EH (cell line): ENCODE results near the gene SNTG2.
A peak's percentile ranks its signal among the peaks of the same experiment; 100 is the strongest.

Experiments used
- DNase-seq: peaks from one replicate; pipeline ENCODE4 v3.0.0-alpha.2; 2015; ENCODE audit warnings: low read depth

The SNTG2 gene

DNA sequence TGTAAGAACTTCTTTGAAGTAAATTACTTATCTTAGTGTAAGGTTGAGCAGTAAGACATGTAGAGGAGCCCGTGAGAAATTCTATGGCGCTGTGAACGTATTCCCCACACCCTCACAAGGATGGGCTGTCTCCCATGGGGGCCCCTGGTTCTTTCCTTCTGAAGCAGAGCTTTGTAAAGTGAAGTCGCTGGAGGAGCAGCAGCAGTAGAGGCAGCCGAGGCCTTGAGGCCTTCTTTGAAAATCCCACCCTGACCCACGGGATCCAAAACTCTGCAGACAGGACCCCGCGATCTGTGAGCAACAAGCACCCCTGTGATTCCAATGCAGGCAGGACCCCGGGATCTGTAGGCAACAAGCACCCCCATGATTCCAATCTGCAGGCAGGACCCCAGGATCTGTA, 23.8 kb upstream of the SNTG2 start:
- DNase-seq: no peak

DNA sequence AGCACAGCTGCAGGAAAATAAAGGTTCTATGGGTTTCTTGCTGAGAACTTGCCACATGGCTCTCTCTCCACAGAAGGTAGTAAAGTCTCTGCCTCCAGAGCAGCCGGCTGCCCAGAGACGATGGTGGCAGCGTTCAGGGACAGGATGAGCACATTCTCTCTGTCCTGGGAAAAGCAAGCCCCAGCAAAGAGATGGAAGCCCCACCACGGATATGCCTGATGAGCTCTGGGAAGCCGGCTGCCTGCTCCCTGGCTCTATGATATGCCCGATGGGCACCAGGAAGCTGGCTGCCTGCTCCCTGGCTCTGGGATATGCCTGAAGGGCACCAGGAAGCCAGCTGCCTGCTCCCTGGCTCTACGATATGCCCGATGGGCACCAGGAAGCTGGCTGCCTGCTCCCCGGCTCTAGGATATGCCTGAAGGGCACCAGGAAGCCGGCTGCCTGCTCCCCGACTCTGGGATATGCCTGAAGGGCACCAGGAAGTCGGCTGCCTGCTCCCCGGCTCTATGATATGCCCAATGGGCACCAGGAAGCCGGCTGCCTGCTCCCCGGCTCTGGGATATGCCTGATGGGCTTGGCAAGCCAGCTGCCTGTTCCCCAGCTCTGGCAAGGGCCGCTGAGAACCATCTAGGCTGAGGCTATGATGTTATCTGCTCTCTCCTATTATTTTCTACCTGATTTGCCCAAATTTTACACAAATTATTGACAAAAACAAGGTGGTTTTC, 21.5 kb upstream of the SNTG2 start:
- no peak for DNase-seq

- DNase-seq: no peak
Measured at GRCh38 chr2:929925-930324, 20.7 kb upstream of the SNTG2 start.

- no peak for DNase-seq
Measured at GRCh38 chr2:930935-931334, 19.7 kb upstream of the SNTG2 start.

DNA sequence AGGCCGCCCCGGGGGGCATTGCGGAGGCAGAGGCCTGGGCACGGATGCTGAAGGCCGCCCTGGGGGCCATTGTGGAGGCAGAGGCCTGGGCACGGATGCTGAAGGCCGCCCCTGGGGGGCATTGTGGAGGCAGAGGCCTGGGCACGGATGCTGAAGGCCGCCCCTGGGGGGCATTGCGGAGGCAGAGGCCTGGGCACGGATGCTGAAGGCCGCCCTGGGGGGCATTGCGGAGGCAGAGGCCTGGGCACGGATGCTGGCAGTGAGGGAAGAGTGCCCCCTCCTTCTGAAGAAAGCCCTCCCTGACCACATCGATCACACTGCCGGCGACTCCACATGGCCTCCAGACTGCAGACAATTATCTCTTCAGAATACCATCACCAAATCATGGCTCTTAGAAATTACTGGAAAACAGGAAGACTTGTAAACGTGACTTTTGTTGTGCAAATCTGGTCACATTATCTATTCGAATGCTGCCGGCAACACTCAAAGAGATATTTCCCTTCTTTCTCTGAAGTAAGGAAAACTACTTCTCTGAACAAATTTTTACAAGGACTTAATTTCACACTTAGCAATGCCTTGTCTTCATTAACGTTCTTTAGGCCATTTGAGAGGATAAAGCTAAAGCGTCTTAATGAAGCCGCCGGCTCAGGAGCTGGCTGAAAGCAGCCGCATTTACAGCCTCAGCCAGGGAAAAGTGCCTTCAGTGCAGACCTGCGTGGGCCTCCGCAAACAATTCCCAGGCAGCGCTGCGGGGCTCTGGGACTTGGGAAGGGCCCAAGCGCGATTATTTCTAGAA, 18.1 kb upstream of the SNTG2 start:
- no peak for DNase-seq

DNA sequence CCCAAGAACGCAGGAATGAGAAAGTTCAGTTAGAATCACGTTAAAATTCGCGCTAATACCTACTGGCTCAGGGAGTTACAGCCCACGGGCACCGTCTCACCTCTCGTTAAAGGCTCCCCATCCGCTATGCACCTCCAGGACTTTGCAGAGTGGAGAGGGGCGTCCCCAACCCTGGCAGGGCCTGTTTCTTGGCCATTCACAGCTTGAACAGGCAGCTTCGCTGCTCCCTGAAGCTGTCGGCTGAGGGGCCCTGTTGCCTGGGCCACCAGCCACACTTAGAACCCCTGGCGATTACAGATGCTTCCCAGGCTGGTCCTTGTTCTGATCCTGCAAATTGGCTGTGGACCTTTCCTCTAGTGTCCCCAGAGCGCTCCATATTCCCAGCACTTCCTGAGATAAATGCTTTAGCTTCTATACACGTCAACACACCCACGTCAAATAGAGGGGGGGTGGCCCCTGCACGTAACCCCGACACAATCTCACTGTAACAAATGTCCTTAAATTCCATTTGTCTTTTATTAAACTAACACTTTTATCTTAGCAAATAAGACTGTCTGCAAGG, 16.8 kb upstream of the SNTG2 start:
- no peak for DNase-seq

DNA sequence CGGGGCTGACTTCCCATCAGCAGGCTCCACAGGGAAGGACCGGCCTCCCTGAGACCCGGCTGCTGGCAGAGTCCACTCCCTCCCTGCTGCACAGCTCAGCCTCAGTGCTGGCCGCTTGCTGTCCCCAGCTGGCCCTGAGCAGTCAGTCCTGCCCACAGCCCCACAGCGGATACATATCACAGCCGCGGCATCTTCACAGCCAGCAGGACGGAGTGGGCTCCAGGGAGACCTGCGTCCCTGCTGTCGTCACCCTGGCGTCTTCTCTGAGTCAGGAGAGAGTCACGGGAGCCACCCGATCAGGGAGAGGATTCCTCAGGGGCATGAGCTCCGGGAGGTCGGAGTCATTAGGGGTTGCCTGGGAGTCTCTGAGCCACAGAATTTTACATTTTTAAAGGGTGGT, 13.1 kb upstream of the SNTG2 start:
- DNase-seq: peak; percentile 79

GRCh38 chr2:938181-939005, 12.3 kb upstream of the SNTG2 start:
- DNase-seq: peak; percentile 81

GRCh38 chr2:939936-940601, 10.6 kb upstream of the SNTG2 start:
- DNase-seq: peak; percentile 83

DNA sequence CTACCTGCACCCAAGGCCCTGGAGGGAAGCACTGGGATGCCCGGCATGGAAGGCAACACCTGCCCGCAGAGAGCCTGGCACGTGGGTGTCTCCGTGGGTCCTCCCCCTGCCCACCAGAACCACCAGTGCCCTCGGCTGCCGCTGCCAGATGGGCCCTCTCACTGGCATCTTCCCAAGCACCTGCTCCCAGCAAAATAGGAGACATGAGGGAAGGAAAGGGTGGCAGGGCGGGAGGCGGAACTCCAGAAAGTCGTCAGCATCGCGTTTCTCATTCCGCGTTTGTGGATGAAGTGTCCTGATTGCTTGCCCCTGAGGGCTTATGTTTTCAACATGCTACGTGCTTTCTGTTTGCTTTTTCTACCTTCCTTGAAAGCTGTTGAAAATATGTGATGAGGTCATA, 8.8 kb upstream of the SNTG2 start:
- DNase-seq: peak; percentile 47

DNA sequence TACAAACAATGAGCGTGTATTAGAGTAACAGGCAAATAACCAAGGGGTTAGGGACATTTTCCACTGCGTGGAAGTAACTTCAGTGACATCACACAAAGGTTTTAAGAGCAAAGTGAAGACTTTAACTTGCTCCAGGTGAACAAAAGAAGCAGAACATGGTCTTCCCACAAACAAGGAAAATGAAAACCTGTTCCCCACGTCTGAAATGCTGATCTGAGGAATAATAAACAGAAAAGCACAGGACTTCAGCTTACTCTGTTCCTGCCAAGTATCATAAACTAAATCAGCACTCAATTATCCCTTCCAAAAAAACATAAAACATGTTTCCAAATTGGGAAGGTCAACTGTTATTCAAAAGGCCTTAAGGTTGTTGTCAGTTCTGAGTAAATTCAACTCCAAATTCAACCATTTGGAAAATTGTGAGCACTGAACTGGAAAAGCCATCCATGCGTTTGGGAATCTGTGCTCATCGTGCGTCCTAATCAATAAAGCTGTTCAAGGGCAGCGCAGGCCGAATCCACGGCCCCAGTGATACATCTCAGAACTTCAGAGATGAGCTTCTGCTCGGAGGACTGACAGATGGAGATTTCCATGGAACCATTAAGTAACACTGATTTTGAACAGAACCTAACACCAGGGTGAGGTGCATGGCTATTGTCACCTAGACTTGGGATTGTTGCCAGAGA, 7.7 kb upstream of the SNTG2 start:
- DNase-seq: no peak

- no peak for DNase-seq
Measured at GRCh38 chr2:943461-943797, 7.2 kb upstream of the SNTG2 start.

DNA sequence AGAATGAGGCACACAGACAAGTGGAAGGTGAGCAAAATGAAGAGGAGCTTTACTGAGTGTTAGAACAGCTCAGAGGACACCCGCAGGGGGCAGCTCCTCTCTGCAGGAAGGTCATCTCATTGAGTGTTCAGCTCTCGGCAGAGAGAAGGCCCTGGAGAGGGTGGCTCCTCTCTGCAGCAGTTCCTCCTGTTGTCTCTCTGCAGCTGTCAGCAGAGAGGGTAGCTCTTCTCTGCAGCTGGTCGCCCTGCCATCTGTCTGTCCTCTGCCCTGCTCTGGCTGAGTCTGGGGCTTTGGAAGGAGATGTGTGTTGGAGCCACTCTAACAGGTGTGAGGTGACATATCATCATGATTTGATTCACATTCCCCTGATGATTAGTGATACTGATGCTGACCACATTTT, 6.8 kb upstream of the SNTG2 start:
- no peak for DNase-seq

DNA sequence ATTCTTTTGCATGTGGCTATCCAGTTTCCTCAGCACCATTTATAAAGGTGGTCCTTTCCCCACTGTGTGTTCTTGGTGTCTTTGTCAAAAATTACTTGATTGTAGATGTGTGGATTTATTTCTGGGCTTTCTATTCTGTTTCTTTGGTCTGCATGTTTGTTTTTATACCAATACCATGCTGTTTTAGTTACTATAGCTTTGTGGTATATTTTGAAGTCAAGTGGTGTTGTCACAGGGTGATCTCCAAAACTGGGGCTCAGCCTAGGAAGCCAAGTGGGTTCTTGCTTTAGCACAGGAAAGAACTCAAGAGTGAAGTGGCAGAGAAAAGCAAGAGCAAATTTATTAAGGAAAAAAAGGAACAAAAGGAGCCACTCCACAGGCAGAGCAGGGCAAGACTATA, 6.0 kb upstream of the SNTG2 start:
- DNase-seq: no peak

- DNase-seq: no peak
Measured at GRCh38 chr2:945104-945503, 5.5 kb upstream of the SNTG2 start.

- no peak for DNase-seq
Measured at GRCh38 chr2:946073-946948, 4.3 kb upstream of the SNTG2 start.

DNA sequence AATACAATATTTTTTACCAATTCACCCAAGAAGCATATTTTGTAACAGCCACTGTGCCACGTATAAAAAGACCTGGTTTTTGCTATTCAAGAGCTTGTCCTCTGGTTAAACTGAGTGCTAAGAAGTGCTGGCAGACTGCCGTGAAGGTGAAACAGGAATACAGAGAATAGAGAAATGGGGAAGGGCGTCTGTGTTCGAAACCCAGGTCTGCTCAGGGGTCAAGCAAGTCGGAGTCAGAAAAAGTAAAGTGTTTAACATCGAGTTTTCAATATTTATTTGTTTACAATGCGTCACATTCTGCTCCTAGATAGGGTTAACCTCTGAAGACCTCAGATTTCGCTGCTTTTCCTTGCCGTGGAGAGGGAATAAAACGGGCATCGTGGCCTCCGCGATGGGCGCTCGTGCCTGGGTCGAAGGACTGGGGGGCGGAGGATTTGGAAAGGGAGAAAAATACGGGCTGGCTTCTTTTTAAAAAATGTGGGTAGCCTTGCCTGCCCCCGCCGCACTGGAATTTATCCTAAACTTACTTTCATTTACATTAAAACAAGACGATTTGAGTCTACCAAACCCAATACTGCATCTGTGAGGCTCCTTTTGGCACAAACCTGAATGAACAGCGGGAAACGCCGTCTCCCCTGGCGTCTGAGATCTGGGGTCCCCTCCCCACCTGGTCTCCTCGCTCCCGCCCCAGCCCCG, 1.1 kb upstream of the SNTG2 start:
- no peak for DNase-seq

DNA sequence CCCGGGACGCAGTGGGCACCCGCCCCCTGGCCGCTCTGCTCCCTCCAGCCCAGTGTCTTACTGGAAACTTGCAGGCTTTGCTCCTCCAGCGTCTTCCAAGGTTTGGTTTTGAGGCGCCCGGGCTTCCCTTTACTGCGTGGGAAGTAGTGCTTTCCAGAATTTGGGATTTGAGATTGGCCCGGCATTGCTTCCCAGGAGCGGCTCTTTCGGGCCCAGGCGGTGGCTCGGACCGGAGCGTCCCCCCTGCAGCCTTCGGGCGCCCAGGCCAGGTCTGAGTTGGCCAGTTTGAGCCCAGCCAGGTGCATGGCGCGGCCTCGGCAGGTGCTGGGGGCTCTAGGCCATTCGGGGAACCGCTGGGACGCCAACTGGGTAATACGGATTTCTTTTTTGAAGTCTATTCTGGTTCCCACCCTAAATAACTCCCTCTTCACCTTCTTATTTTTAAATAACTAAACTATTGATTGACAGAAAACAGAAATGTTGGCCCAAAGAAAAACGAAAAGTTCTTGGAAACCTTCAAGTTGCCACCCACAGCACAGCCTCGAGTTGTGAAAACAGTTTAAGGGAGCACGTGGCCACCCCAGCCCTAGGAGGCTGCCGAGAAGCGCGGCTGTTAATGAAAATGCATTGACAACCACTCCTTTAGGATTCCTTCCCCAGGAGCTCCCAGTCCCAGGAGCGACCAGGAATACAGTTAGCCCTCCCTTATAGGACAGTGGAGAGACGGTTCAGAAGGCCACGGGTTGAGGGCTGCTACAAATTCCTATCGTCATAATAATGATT, 766 bp downstream of the SNTG2 start:
- DNase-seq: no peak

DNA sequence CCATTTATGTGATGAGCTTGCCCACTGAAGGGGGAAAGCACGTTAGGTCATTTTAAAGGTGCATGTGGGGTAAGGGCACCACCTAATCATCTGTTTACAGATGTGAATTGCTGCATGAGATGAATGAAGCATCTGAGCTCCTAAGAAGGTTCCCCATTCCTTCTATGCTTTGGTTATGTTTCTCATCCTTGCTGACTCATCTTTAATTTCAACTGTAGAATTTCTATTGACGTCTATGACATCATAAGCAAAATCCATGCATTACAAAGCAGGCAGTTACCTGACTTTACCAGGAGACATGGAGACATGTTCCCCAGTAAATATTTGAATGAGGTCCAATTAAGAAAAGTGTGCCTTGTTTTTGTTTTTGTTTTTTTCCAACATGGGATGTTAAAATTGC, 2.8 kb downstream of the SNTG2 start:
- DNase-seq: no peak
